ENCODE data around the gene SURF6. TPM values are rescaled to one million over a fixed set of nuclear protein-coding genes. Genes with fewer than 3 reads are reported as not detected.
A peak's percentile ranks its signal among the peaks of the same experiment; 100 is the strongest.

The SURF6 gene
- total RNA-seq, 4 donors from 2014 or later = 16.1 to 41.2 (median 26.8) TPM

- no peaks in the 10 kb centered on the region for H3K27me3 ChIP-seq
- no peaks in the 10 kb centered on the region for H3K4me1 ChIP-seq
- DNase-seq = no peak
- H3K4me3 ChIP-seq = no peak overlapping the region
- no peak for TF ChIP-seq CTCF (IDR thresholded peaks at IDR 0.05)
- TF ChIP-seq POLR2A (IDR thresholded peaks at IDR 0.05) = no peak
- H3K9me3 ChIP-seq = no peaks in the 10 kb centered on the region
- no peak overlapping the region for H3K27ac ChIP-seq
- H3K36me3 ChIP-seq = no peaks in the 10 kb centered on the region
Measured at GRCh38 chr9:133315997-133316396, 20.0 kb downstream of the SURF6 start.

- no peak for TF ChIP-seq POLR2A (IDR thresholded peaks at IDR 0.05)
- TF ChIP-seq CTCF (IDR thresholded peaks at IDR 0.05) = no peak
- H3K4me3 ChIP-seq = no peak overlapping the region
- no peak overlapping the region for H3K27ac ChIP-seq
- H3K9me3 ChIP-seq = no peaks in the 10 kb centered on the region
- H3K36me3 ChIP-seq = no peaks in the 10 kb centered on the region
- no peaks in the 10 kb centered on the region for H3K4me1 ChIP-seq
- DNase-seq = no peak
- H3K27me3 ChIP-seq = no peaks in the 10 kb centered on the region
Measured at GRCh38 chr9:133309608-133310007, 26.4 kb downstream of the SURF6 start.

GRCh38 chr9:133307301-133307700 lies 28.7 kb downstream of the SURF6 start:
- no peaks in the 10 kb centered on the region for H3K4me1 ChIP-seq
- no peaks in the 10 kb centered on the region for H3K27me3 ChIP-seq
- TF ChIP-seq CTCF (IDR thresholded peaks at IDR 0.05) = no peak
- no peak for TF ChIP-seq POLR2A (IDR thresholded peaks at IDR 0.05)
- no peaks in the 10 kb centered on the region for H3K36me3 ChIP-seq
- no peaks in the 10 kb centered on the region for H3K9me3 ChIP-seq
- DNase-seq = no peak
- H3K27ac ChIP-seq = no peak overlapping the region
- H3K4me3 ChIP-seq = no peak overlapping the region

GRCh38 chr9:133306242-133307204 lies 29.5 kb downstream of the SURF6 start:
- Histone ChIP-seq H3K27me3 (no peaks in the 10 kb centered on the region), H3K27ac (no peak overlapping the region), H3K36me3 (no peaks in the 10 kb centered on the region), H3K4me3 (no peak overlapping the region), H3K4me1 (no peaks in the 10 kb centered on the region), H3K9me3 (no peaks in the 10 kb centered on the region)
- DNase-seq = no peak
- TF ChIP-seq POLR2A (IDR thresholded peaks at IDR 0.05) (no peak), CTCF (IDR thresholded peaks at IDR 0.05) (no peak)

GRCh38 chr9:133305731-133306130 lies 30.3 kb downstream of the SURF6 start:
- Histone ChIP-seq H3K36me3 (no peaks in the 10 kb centered on the region), H3K27me3 (no peaks in the 10 kb centered on the region), H3K4me3 (no peak overlapping the region), H3K4me1 (no peaks in the 10 kb centered on the region), H3K27ac (no peak overlapping the region), H3K9me3 (no peaks in the 10 kb centered on the region)
- peak in 1 of 3 donors; percentile 19 for DNase-seq
- TF ChIP-seq POLR2A (IDR thresholded peaks at IDR 0.05) (no peak), CTCF (IDR thresholded peaks at IDR 0.05) (no peak)
